ENCODE results near the gene STK32C. TPM values are rescaled to one million over a fixed set of nuclear protein-coding genes. Genes with fewer than 3 reads are reported as not detected.

The STK32C gene
- total and polyA plus RNA-seq, 2 donors (not counting 1 experiment from before 2014, with no cell fraction given): 9.9 to 16.8 TPM

GRCh38 chr10:132249824-132250375 is 57.9 kb downstream of the STK32C start:
- intact Hi-C loops (cut with micrococcal nuclease): loop anchor here (1.0 kb wide), 1 partner anchor 57 kb away; the partner anchor contains the start of gene STK32C
- Histone ChIP-seq H3K36me3 (replicated peaks in 1 of 2; ENCODE audit: control extremely low read depth in 1 of 2, control insufficient read depth in 1 of 2, extremely low read depth in 1 of 2, insufficient read depth in 2 of 2, low read length in 1 of 2) (no peaks in the 10 kb centered on the region), H3K27me3 (replicated peaks in 1 of 4; ENCODE audit: control extremely low read depth in 1 of 4, control insufficient read depth in 3 of 4, insufficient read depth in 4 of 4, low read length in 3 of 4) (no peaks in the 10 kb centered on the region), H3K4me2 (replicated peaks; ENCODE audit: low read depth, low read length, poor library complexity, severe bottlenecking) (no peak overlapping the region), H3K9ac (ENCODE audit: low read length) (no peak overlapping the region), H3K79me2 (ENCODE audit: control insufficient read depth, insufficient read depth, low read length) (no peaks in the 10 kb centered on the region), H4K20me1 (ENCODE audit: control insufficient read depth, insufficient read depth, low read length, poor library complexity, severe bottlenecking) (no peaks in the 10 kb centered on the region), H3K27ac (ENCODE audit: low read length in 2 of 2) (no peak overlapping the region), H3K9me3 (ENCODE audit: control extremely low read depth in 1 of 3, control insufficient read depth in 2 of 3, insufficient read depth in 1 of 3, low read length in 2 of 3) (peaks cover 0 to 5% (median 0%) of the 10 kb centered on the region in 3 donors), H3K4me1 (ENCODE audit: control insufficient read depth in 2 of 2, insufficient read depth in 2 of 2, low read length in 2 of 2) (peaks cover 0 to 4% of the 10 kb centered on the region in 2 donors), H3K4me3 (ENCODE audit: control extremely low read depth in 1 of 5, extremely low read depth in 1 of 5, insufficient read depth in 1 of 5, low read depth in 2 of 5, low read length in 4 of 5) (no peak overlapping the region), H2AFZ (ENCODE audit: insufficient read depth, low read depth, low read length, poor library complexity, severe bottlenecking) (no peak overlapping the region)
- POLR2A ChIA-PET: no interaction called here
- DNase-seq (no peak), ATAC-seq (ENCODE audit: low read depth) (no peak)
- Mint-ChIP-seq H3K4me1 (peaks cover 5% of the 10 kb centered on the region), H3K27ac (no peak overlapping the region), H3K4me3 (no peak overlapping the region), H3K27me3 (no peaks in the 10 kb centered on the region), H3K9me3 (ENCODE audit: insufficient read depth) (no peaks in the 10 kb centered on the region)
- WGBS (ENCODE audit: insufficient coverage): 92% methylated on average over 5 of the region's 17 CpGs
- CTCF ChIA-PET: no interaction called here
- no peak for TF ChIP-seq EZH2 (IDR thresholded peaks at IDR 0.05; ENCODE audit: borderline replicate concordance, insufficient read depth, low read depth, low read length, poor library complexity, severe bottlenecking)
- no peak for TF ChIP-seq CTCF (IDR thresholded peaks at IDR 0.05)

GRCh38 chr10:132249226-132249724 is 58.5 kb downstream of the STK32C start:
- Histone ChIP-seq H3K4me3 (ENCODE audit: control extremely low read depth in 1 of 5, extremely low read depth in 1 of 5, insufficient read depth in 1 of 5, low read depth in 2 of 5, low read length in 4 of 5) (no peak overlapping the region), H2AFZ (ENCODE audit: insufficient read depth, low read depth, low read length, poor library complexity, severe bottlenecking) (no peak overlapping the region), H3K27ac (ENCODE audit: low read length in 2 of 2) (no peak overlapping the region), H4K20me1 (ENCODE audit: control insufficient read depth, insufficient read depth, low read length, poor library complexity, severe bottlenecking) (no peaks in the 10 kb centered on the region), H3K4me2 (replicated peaks; ENCODE audit: low read depth, low read length, poor library complexity, severe bottlenecking) (no peak overlapping the region), H3K79me2 (ENCODE audit: control insufficient read depth, insufficient read depth, low read length) (no peaks in the 10 kb centered on the region), H3K9me3 (ENCODE audit: control extremely low read depth in 1 of 3, control insufficient read depth in 2 of 3, insufficient read depth in 1 of 3, low read length in 2 of 3) (peaks cover 0 to 5% (median 0%) of the 10 kb centered on the region in 3 donors), H3K27me3 (replicated peaks in 1 of 4; ENCODE audit: control extremely low read depth in 1 of 4, control insufficient read depth in 3 of 4, insufficient read depth in 4 of 4, low read length in 3 of 4) (no peaks in the 10 kb centered on the region), H3K4me1 (ENCODE audit: control insufficient read depth in 2 of 2, insufficient read depth in 2 of 2, low read length in 2 of 2) (peaks cover 0 to 4% of the 10 kb centered on the region in 2 donors), H3K36me3 (replicated peaks in 1 of 2; ENCODE audit: control extremely low read depth in 1 of 2, control insufficient read depth in 1 of 2, extremely low read depth in 1 of 2, insufficient read depth in 2 of 2, low read length in 1 of 2) (no peaks in the 10 kb centered on the region), H3K9ac (ENCODE audit: low read length) (no peak overlapping the region)
- H3K27ac Mint-ChIP-seq: no peak overlapping the region
- 92% methylated on average over 11 of the region's 11 CpGs for WGBS (ENCODE audit: insufficient coverage)
- ATAC-seq (ENCODE audit: low read depth): no peak
- intact Hi-C loops (cut with micrococcal nuclease): loop anchor here (1.0 kb wide), 1 partner anchor 58 kb away; the partner anchor contains the start of gene STK32C
- H3K4me3 Mint-ChIP-seq: no peak overlapping the region
- DNase-seq: no peak
- TF ChIP-seq EZH2 (IDR thresholded peaks at IDR 0.05; ENCODE audit: borderline replicate concordance, insufficient read depth, low read depth, low read length, poor library complexity, severe bottlenecking): no peak
- no peak for TF ChIP-seq CTCF (IDR thresholded peaks at IDR 0.05)
- POLR2A ChIA-PET: no interaction called here
- no peaks in the 10 kb centered on the region for H3K27me3 Mint-ChIP-seq
- CTCF ChIA-PET: no interaction called here
- H3K4me1 Mint-ChIP-seq: peaks cover 5% of the 10 kb centered on the region
- H3K9me3 Mint-ChIP-seq (ENCODE audit: insufficient read depth): no peaks in the 10 kb centered on the region

Data from B cell (primary cell).